ENCODE data around the gene PHACTR3.
A peak's percentile ranks its signal among the peaks of the same experiment; 100 is the strongest.

The PHACTR3 gene

GRCh38 chr20:59765599-59766177 lies 161.3 kb downstream of the PHACTR3 start:
- FAIRE-seq, result no peak
- no peak for DNase-seq (ENCODE audit: extremely low spot score, insufficient read length, low read depth)

- no peak for DNase-seq (ENCODE audit: extremely low spot score, insufficient read length, low read depth)
- FAIRE-seq, result peak; percentile 62
Observed at GRCh38 chr20:59767656-59768055, 163.3 kb downstream of the PHACTR3 start.

- DNase-seq (ENCODE audit: extremely low spot score, insufficient read length, low read depth) (no peak), FAIRE-seq (no peak)
Observed at GRCh38 chr20:59770270-59770669, 165.9 kb downstream of the PHACTR3 start.

- FAIRE-seq (no peak), DNase-seq (ENCODE audit: extremely low spot score, insufficient read length, low read depth) (no peak)
Observed at GRCh38 chr20:59770851-59771250, 166.5 kb downstream of the PHACTR3 start.

GRCh38 chr20:59771506-59772372 lies 167.4 kb downstream of the PHACTR3 start:
- no peak for DNase-seq (ENCODE audit: extremely low spot score, insufficient read length, low read depth)
- no peak for FAIRE-seq

- FAIRE-seq (no peak), DNase-seq (ENCODE audit: extremely low spot score, insufficient read length, low read depth) (no peak)
Observed at GRCh38 chr20:59772373-59772705, 168.0 kb downstream of the PHACTR3 start.

GRCh38 chr20:59772931-59773913 lies 168.9 kb downstream of the PHACTR3 start:
- no peak for DNase-seq (ENCODE audit: extremely low spot score, insufficient read length, low read depth)

GRCh38 chr20:59774204-59774641 lies 169.9 kb downstream of the PHACTR3 start:
- DNase-seq (ENCODE audit: extremely low spot score, insufficient read length, low read depth), result no peak
- FAIRE-seq, result no peak

More at GRCh38 chr20:59772931-59773913, 168.9 kb downstream of the PHACTR3 start:
- no peak for FAIRE-seq

- DNase-seq (ENCODE audit: extremely low spot score, insufficient read length, low read depth), result no peak
- no peak for FAIRE-seq
Observed at GRCh38 chr20:59774921-59775686, 170.8 kb downstream of the PHACTR3 start.

- FAIRE-seq (no peak), DNase-seq (ENCODE audit: extremely low spot score, insufficient read length, low read depth) (no peak)
Observed at GRCh38 chr20:59775687-59776055, 171.3 kb downstream of the PHACTR3 start.

GRCh38 chr20:59776059-59776603 lies 171.8 kb downstream of the PHACTR3 start:
- FAIRE-seq, result no peak
- DNase-seq (ENCODE audit: extremely low spot score, insufficient read length, low read depth), result no peak

- FAIRE-seq, result no peak
- no peak for DNase-seq (ENCODE audit: extremely low spot score, insufficient read length, low read depth)
Observed at GRCh38 chr20:59776626-59777330, 172.4 kb downstream of the PHACTR3 start.

- no peak for DNase-seq (ENCODE audit: extremely low spot score, insufficient read length, low read depth)
- FAIRE-seq, result no peak
Observed at GRCh38 chr20:59777331-59777725, 173.0 kb downstream of the PHACTR3 start.

GRCh38 chr20:59777814-59778575 lies 173.7 kb downstream of the PHACTR3 start:
- DNase-seq (ENCODE audit: extremely low spot score, insufficient read length, low read depth) (no peak), FAIRE-seq (no peak)

- FAIRE-seq (no peak), DNase-seq (ENCODE audit: extremely low spot score, insufficient read length, low read depth) (no peak)
Observed at GRCh38 chr20:59778615-59779200, 174.4 kb downstream of the PHACTR3 start.

GRCh38 chr20:59779656-59780380 lies 175.5 kb downstream of the PHACTR3 start:
- no peak for DNase-seq (ENCODE audit: extremely low spot score, insufficient read length, low read depth)
- no peak for FAIRE-seq

- no peak for DNase-seq (ENCODE audit: extremely low spot score, insufficient read length, low read depth)
- FAIRE-seq, result no peak
Observed at GRCh38 chr20:59780494-59781185, 176.3 kb downstream of the PHACTR3 start.
